ENCODE measurements around the gene MLH1. TPM values are rescaled to one million over a fixed set of nuclear protein-coding genes. Genes with fewer than 3 reads are reported as not detected.

The MLH1 gene
- total RNA-seq, 1 donor from 2014 or later = 63.6 TPM

- no peak overlapping the region for H3K4me3 Mint-ChIP-seq
- no peaks in the 10 kb centered on the region for H3K9me3 Mint-ChIP-seq
- TF ChIP-seq CTCF (conservative IDR thresholded peaks at IDR 0.05) = no peak
- peaks cover 13% of the 10 kb centered on the region for H3K4me1 Mint-ChIP-seq
- no peak overlapping the region for H3K27ac Mint-ChIP-seq (ENCODE audit: unreplicated experiment)
- no peak for DNase-seq (ENCODE audit: low read depth, low spot score)
- no peaks in the 10 kb centered on the region for H3K36me3 Mint-ChIP-seq (ENCODE audit: low read depth)
- H3K27me3 Mint-ChIP-seq (ENCODE audit: low read depth) = no peaks in the 10 kb centered on the region
Measured at GRCh38 chr3:37098884-37099283, 105.6 kb downstream of the MLH1 start.

GRCh38 chr3:37099469-37099868 lies 106.2 kb downstream of the MLH1 start:
- DNase-seq (ENCODE audit: low read depth, low spot score) = no peak
- H3K27me3 Mint-ChIP-seq (ENCODE audit: low read depth) = no peaks in the 10 kb centered on the region
- H3K27ac Mint-ChIP-seq (ENCODE audit: unreplicated experiment) = no peak overlapping the region

GRCh38 chr3:37100411-37100810 lies 107.1 kb downstream of the MLH1 start:
- no peak for TF ChIP-seq CTCF (conservative IDR thresholded peaks at IDR 0.05)
- H3K4me3 Mint-ChIP-seq = no peak overlapping the region
- H3K9me3 Mint-ChIP-seq = no peaks in the 10 kb centered on the region
- no peak overlapping the region for H3K27ac Mint-ChIP-seq (ENCODE audit: unreplicated experiment)
- peaks cover 12% of the 10 kb centered on the region for H3K4me1 Mint-ChIP-seq
- DNase-seq (ENCODE audit: low read depth, low spot score) = no peak
- no peaks in the 10 kb centered on the region for H3K27me3 Mint-ChIP-seq (ENCODE audit: low read depth)
- no peaks in the 10 kb centered on the region for H3K36me3 Mint-ChIP-seq (ENCODE audit: low read depth)

More at GRCh38 chr3:37099469-37099868, 106.2 kb downstream of the MLH1 start:
- Mint-ChIP-seq H3K36me3 (ENCODE audit: low read depth) (no peaks in the 10 kb centered on the region), H3K4me1 (peaks cover 12% of the 10 kb centered on the region), H3K9me3 (no peaks in the 10 kb centered on the region), H3K4me3 (no peak overlapping the region)
- TF ChIP-seq CTCF (conservative IDR thresholded peaks at IDR 0.05) = no peak

Other genes with a start within 250 kb of the MLH1 start
- gene DCLK3, start 229.0 kb upstream of the MLH1 start, total RNA-seq = 0.07 and 0.09 TPM in 2 replicates
- gene TRANK1, start 48.5 kb upstream of the MLH1 start, total RNA-seq = 8.9 and 11.3 TPM in 2 replicates
- 27.9 and 30.1 TPM in 2 replicates for gene EPM2AIP1, start 387 bp upstream of the MLH1 start, total RNA-seq
- 37.2 and 39.1 TPM in 2 replicates for gene LRRFIP2, start 181.1 kb downstream of the MLH1 start, total RNA-seq
- 39.0 and 44.0 TPM in 2 replicates for gene GOLGA4, start 249.8 kb downstream of the MLH1 start, total RNA-seq

Data from neural crest cell (in vitro differentiated cells).